Caco-2 (cell line): ENCODE data around the gene SPACA7. TPM values are rescaled to one million over a fixed set of nuclear protein-coding genes. Genes with fewer than 3 reads are reported as not detected.

Experiments
- BruUV-seq: library from RNA; stranded (reverse); fragments of 400-500 nt; replicated peaks from 2 replicates; lab custom pipeline; 2021; lab: Mats Ljungman, UMichigan
- CTCF ChIA-PET: fragments of 300-600 bp; sonication (Branson Sonifier 250); formaldehyde crosslinking; loops from one replicate; lab custom pipeline; 2022; ENCODE audit warnings: antibody characterized with exemption; lab: Charles Lee
- POLR2A ChIA-PET: fragments of 300-600 bp; sonication (Branson Sonifier 250); formaldehyde crosslinking; loops from one replicate; lab custom pipeline; 2022; ENCODE audit warnings: antibody characterized with exemption; lab: Charles Lee
- DNase-seq, 2 experiments: peaks; one replicate each; pipeline versions ENCODE4 v3.0.0 to v3.0.0-alpha.2; 2020 to 2022
- H3K27me3 ChIP-seq: replicated peaks from 2 replicates; pipeline ENCODE4 v1.6.0; 2011; ENCODE audit warnings: low read length; ENCODE audit not compliant: control insufficient read depth, insufficient read depth
- H3K36me3 ChIP-seq: 2 replicates; pipeline ENCODE4 v1.5.1; 2011; ENCODE audit warnings: low read length; ENCODE audit not compliant: control insufficient read depth, insufficient read depth
- H3K4me1 ChIP-seq: fragments of 250-450 bp; sonication (Bioruptor Pico); 2 replicates; pipeline ENCODE4 v1.5.1; 2020; ENCODE audit warnings: mild to moderate bottlenecking
- H3K4me3 ChIP-seq: 2 replicates; pipeline ENCODE4 v1.5.1; 2011; ENCODE audit warnings: low read depth, mild to moderate bottlenecking, control low read depth, low read length
- H3K9me3 ChIP-seq: fragments of 250-450 bp; sonication (Bioruptor Pico); 2 replicates; pipeline ENCODE4 v1.5.1; 2020; ENCODE audit warnings: mild to moderate bottlenecking, moderate library complexity
- H3K27ac Mint-ChIP-seq: one replicate; pipeline ENCODE4 v1.8.0; 2022; ENCODE audit warnings: mixed read lengths; ENCODE audit not compliant: unreplicated experiment
- H3K27me3 Mint-ChIP-seq: one replicate; pipeline ENCODE4 v1.8.0; 2022; ENCODE audit warnings: mixed read lengths; ENCODE audit not compliant: insufficient read depth, unreplicated experiment
- H3K36me3 Mint-ChIP-seq: one replicate; pipeline ENCODE4 v1.8.0; 2022; ENCODE audit warnings: mild to moderate bottlenecking, mixed read lengths; ENCODE audit not compliant: insufficient read depth, unreplicated experiment
- H3K4me1 Mint-ChIP-seq: one replicate; pipeline ENCODE4 v1.8.0; 2022; ENCODE audit warnings: low read depth, mixed read lengths; ENCODE audit not compliant: unreplicated experiment
- H3K4me3 Mint-ChIP-seq: one replicate; pipeline ENCODE4 v1.8.0; 2022; ENCODE audit warnings: mild to moderate bottlenecking, moderate library complexity, mixed read lengths; ENCODE audit not compliant: unreplicated experiment
- H3K9me3 Mint-ChIP-seq: one replicate; pipeline ENCODE4 v1.8.0; 2022; ENCODE audit warnings: mixed read lengths; ENCODE audit not compliant: unreplicated experiment
- intact Hi-C: fragments of 100-400 bp; cut with micrococcal nuclease; formaldehyde crosslinking; loops from one replicate; pipeline ENCODE4 v1.10.0; 2022; ENCODE audit not compliant: unreplicated experiment
- total RNA-seq: library from RNA; stranded (reverse); gene quantifications from 2 replicates; pipeline ENCODE4 v1.2.3, GENCODE V29; 2022
- TF ChIP-seq, protein P1 (sequence below), 2 experiments: fragments of 200-600 bp in 1 of 2; IDR thresholded peaks; 1 replicate in 1 of 2; 2 replicates in 1 of 2; pipeline versions ENCODE4 v1.5.1 to v1.8.0; 2011 to 2022; ENCODE audit warnings: antibody characterized with exemption in 1 of 2, control low read depth in 1 of 2, inconsistent platforms in 1 of 2, low read depth in 1 of 2, low read length in 1 of 2, mild to moderate bottlenecking in 1 of 2, moderate library complexity in 1 of 2; ENCODE audit not compliant: insufficient read depth in 1 of 2, severe bottlenecking in 1 of 2, unreplicated experiment in 1 of 2

Gene SPACA7
- total RNA-seq, 1 experiment from 2014 or later, result not detected

DNA sequence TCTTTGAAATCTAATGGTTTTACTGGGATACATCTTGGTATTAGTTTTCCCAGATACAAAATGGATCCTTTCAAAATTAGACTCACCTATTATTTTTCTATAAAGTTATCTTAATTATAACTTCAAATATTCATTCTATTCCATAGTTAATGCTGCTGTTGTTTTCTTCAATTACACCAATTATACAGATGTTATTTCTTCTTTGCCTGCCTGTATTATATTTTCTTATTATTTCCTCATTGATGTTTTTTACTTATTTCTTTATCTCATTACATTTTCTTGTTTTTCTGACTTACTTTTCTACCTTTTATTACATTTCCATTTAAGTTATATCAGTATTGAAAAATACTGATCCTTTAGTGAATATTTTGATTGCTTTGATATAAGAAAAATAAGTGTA is 40.9 kb downstream of the SPACA7 start:
- H3K9me3 Mint-ChIP-seq, result peaks cover 78% of the 10 kb centered on the region
- no peaks in the 10 kb centered on the region for H3K4me1 ChIP-seq
- intact Hi-C loops, result no loop called here
- H3K27me3 Mint-ChIP-seq, result peaks cover 6% of the 10 kb centered on the region
- no peaks in the 10 kb centered on the region for H3K36me3 ChIP-seq
- peaks cover 37% of the 10 kb centered on the region for H3K9me3 ChIP-seq
- H3K4me3 ChIP-seq, result no peak overlapping the region
- TF ChIP-seq, protein P1, sequence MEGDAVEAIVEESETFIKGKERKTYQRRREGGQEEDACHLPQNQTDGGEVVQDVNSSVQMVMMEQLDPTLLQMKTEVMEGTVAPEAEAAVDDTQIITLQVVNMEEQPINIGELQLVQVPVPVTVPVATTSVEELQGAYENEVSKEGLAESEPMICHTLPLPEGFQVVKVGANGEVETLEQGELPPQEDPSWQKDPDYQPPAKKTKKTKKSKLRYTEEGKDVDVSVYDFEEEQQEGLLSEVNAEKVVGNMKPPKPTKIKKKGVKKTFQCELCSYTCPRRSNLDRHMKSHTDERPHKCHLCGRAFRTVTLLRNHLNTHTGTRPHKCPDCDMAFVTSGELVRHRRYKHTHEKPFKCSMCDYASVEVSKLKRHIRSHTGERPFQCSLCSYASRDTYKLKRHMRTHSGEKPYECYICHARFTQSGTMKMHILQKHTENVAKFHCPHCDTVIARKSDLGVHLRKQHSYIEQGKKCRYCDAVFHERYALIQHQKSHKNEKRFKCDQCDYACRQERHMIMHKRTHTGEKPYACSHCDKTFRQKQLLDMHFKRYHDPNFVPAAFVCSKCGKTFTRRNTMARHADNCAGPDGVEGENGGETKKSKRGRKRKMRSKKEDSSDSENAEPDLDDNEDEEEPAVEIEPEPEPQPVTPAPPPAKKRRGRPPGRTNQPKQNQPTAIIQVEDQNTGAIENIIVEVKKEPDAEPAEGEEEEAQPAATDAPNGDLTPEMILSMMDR (IDR thresholded peaks at IDR 0.05; ENCODE audit: insufficient read depth in 1 of 2, low read depth in 1 of 2, low read length in 1 of 2, severe bottlenecking in 1 of 2, unreplicated experiment in 1 of 2), result no peak
- H3K4me1 Mint-ChIP-seq, result no peaks in the 10 kb centered on the region
- ChIA-PET POLR2A (no interaction called here), CTCF (no interaction called here)
- no TSS peak for BruUV-seq
- H3K27me3 ChIP-seq, result no peaks in the 10 kb centered on the region
- DNase-seq, result no peak
- no peak overlapping the region for H3K4me3 Mint-ChIP-seq
- no peaks in the 10 kb centered on the region for H3K36me3 Mint-ChIP-seq
- no peak overlapping the region for H3K27ac Mint-ChIP-seq

DNA sequence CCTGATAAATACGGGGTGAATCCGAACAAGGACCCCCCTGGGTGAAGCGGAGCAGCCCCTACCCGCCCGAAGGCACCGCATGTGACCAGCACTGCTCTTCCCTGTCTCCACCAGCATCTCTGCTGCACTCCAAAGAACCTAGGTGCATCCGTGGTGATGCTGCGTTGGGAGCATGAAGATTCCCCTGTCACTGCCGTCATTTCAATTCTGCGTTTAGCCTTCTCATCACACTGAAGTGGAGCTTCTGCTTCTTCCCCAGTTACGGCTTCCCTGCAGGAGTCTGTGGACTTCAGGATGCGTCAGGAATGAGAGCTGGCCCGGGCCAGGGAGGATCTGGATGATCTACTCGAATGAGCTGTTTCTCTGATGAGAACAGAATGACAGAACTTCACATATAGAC is 47.9 kb downstream of the SPACA7 start:
- H3K27ac Mint-ChIP-seq, result no peak overlapping the region
- ChIA-PET CTCF (no interaction called here), POLR2A (no interaction called here)
- no peaks in the 10 kb centered on the region for H3K27me3 Mint-ChIP-seq
- intact Hi-C loops, result no loop called here
- no TSS peak for BruUV-seq
- Histone ChIP-seq H3K36me3 (no peaks in the 10 kb centered on the region), H3K27me3 (no peaks in the 10 kb centered on the region), H3K9me3 (peaks cover 43% of the 10 kb centered on the region), H3K4me1 (no peaks in the 10 kb centered on the region), H3K4me3 (no peak overlapping the region)
- TF ChIP-seq, protein P1 (IDR thresholded peaks at IDR 0.05; ENCODE audit: insufficient read depth in 1 of 2, low read depth in 1 of 2, low read length in 1 of 2, severe bottlenecking in 1 of 2, unreplicated experiment in 1 of 2), result no peak
- H3K36me3 Mint-ChIP-seq, result no peaks in the 10 kb centered on the region
- H3K4me3 Mint-ChIP-seq, result no peak overlapping the region
- peaks cover 57% of the 10 kb centered on the region for H3K9me3 Mint-ChIP-seq
- DNase-seq, result no peak
- no peaks in the 10 kb centered on the region for H3K4me1 Mint-ChIP-seq

DNA sequence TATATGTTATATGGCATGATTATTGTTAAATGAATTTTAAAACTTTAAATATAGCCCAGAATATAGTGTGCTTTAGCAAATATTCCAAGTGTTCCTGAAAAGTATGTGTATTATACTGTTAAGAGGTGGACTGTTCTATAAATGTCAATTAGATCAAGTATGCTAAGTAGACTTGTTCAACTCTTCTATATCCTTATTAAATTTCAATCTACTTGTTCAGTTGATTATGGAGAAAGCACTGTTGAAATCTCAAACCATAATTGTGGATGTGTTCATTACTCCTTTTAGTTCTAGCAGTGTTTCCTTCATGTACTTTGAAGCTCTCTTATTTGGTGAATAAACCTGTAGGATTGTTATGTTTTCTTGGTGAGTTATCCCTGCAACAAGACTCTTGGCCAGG is 52.5 kb downstream of the SPACA7 start:
- H3K27me3 Mint-ChIP-seq, result no peaks in the 10 kb centered on the region
- no peak overlapping the region for H3K4me3 ChIP-seq
- no peak for DNase-seq
- H3K9me3 ChIP-seq, result peaks cover 27% of the 10 kb centered on the region
- intact Hi-C loops, result no loop called here
- TF ChIP-seq, protein P1 (IDR thresholded peaks at IDR 0.05; ENCODE audit: insufficient read depth in 1 of 2, low read depth in 1 of 2, low read length in 1 of 2, severe bottlenecking in 1 of 2, unreplicated experiment in 1 of 2), result no peak
- CTCF ChIA-PET, result no interaction called here
- H3K4me1 Mint-ChIP-seq, result no peaks in the 10 kb centered on the region
- no peaks in the 10 kb centered on the region for H3K36me3 Mint-ChIP-seq
- POLR2A ChIA-PET, result no interaction called here
- BruUV-seq, result no TSS peak
- H3K36me3 ChIP-seq, result no peaks in the 10 kb centered on the region
- no peaks in the 10 kb centered on the region for H3K27me3 ChIP-seq
- no peaks in the 10 kb centered on the region for H3K4me1 ChIP-seq
- no peak overlapping the region for H3K4me3 Mint-ChIP-seq
- H3K9me3 Mint-ChIP-seq, result peaks cover 27% of the 10 kb centered on the region
- no peak overlapping the region for H3K27ac Mint-ChIP-seq
